ENCODE data around the gene OR6P1.

OR6P1 gene

DNA sequence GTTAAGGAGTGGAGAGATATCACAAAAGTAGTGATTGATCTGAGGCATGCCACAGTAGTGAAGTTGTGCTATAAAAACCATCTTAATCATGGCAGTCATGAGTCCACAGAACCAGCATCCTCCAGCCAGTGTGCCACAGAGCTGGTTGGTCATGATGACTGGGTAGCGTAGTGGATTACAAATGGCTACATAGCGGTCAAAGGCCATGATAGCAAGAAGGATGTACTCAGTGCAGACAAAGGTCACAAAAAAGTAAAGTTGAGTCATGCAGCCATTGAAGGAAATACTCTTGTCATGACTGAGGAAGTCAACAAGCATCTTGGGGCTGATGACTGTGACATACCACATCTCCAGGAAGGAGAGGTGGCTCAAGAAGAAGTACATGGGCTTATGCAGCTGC is 22.8 kb downstream of the OR6P1 start:
- Mint-ChIP-seq H3K4me1 (no peaks in the 10 kb centered on the region), H3K27ac (no peak overlapping the region), H3K27me3 (no peaks in the 10 kb centered on the region), H3K9me3 (no peaks in the 10 kb centered on the region), H3K36me3 (no peaks in the 10 kb centered on the region), H3K4me3 (no peak overlapping the region)
- CTCF ChIA-PET, result interaction anchor here (0.7 kb wide), 1 partner anchor 15 kb away, joined by 3 read pairs; no protein-coding TSS in a partner anchor
- no peak for DNase-seq

DNA sequence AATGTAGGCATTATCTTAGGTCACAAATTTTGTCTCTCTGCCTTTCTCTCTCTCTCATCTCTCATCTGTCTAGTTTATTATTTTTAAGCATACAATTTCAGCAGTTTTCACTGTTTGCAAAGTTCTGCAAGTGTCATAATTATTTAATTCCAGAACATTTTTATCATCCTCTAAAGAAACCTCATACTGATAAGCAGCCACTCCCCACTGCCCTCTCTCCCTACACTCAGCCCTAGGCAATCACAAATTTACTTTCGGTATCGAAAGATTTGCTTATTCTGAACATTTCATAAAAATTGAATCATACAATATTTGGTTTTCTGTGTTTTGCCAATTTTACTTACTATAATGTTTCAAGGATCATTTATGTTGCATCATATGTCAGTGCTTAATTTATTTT is 32.8 kb downstream of the OR6P1 start:
- Mint-ChIP-seq H3K4me3 (no peak overlapping the region), H3K27me3 (peaks cover 3% of the 10 kb centered on the region), H3K9me3 (no peaks in the 10 kb centered on the region), H3K36me3 (no peaks in the 10 kb centered on the region), H3K4me1 (no peaks in the 10 kb centered on the region), H3K27ac (no peak overlapping the region)
- CTCF ChIA-PET, result no interaction called here
- DNase-seq, result no peak

GRCh38 chr1:158534496-158534895 is 35.9 kb downstream of the OR6P1 start:
- Mint-ChIP-seq H3K36me3 (no peaks in the 10 kb centered on the region), H3K27ac (no peak overlapping the region), H3K27me3 (no peaks in the 10 kb centered on the region), H3K4me3 (no peak overlapping the region), H3K9me3 (no peaks in the 10 kb centered on the region), H3K4me1 (no peaks in the 10 kb centered on the region)
- no peak for DNase-seq
- CTCF ChIA-PET, result no interaction called here

- Mint-ChIP-seq H3K4me3 (no peak overlapping the region), H3K27me3 (peaks cover 12% of the 10 kb centered on the region), H3K27ac (no peak overlapping the region), H3K4me1 (no peaks in the 10 kb centered on the region), H3K9me3 (no peaks in the 10 kb centered on the region), H3K36me3 (no peaks in the 10 kb centered on the region)
- DNase-seq, result no peak
- CTCF ChIA-PET, result interaction anchor here (0.6 to 2.2 kb wide), 4 partner anchors 8 to 1593 kb away, joined by 3 to 10 read pairs (median 4); no protein-coding TSS in a partner anchor
Measured at GRCh38 chr1:158527190-158527815, 43.1 kb downstream of the OR6P1 start.

- no peak overlapping the region for H3K4me3 Mint-ChIP-seq
- no peaks in the 10 kb centered on the region for H3K4me1 Mint-ChIP-seq
- H3K36me3 Mint-ChIP-seq, result no peaks in the 10 kb centered on the region
- no peak for DNase-seq
- H3K27ac Mint-ChIP-seq, result no peak overlapping the region
- peaks cover 20% of the 10 kb centered on the region for H3K27me3 Mint-ChIP-seq
- CTCF ChIA-PET, result interaction anchor here (1.6 kb wide), 1 partner anchor 317 kb away, joined by 4 read pairs; no protein-coding TSS in a partner anchor
- H3K9me3 Mint-ChIP-seq, result no peaks in the 10 kb centered on the region
Measured at GRCh38 chr1:158521666-158522058, 48.7 kb downstream of the OR6P1 start.

- no peak for DNase-seq
- H3K27me3 Mint-ChIP-seq, result peaks cover 20% of the 10 kb centered on the region
Measured at GRCh38 chr1:158520955-158521665, 49.3 kb downstream of the OR6P1 start.

GRCh38 chr1:158520021-158520420 is 50.4 kb downstream of the OR6P1 start:
- peaks cover 20% of the 10 kb centered on the region for H3K27me3 Mint-ChIP-seq
- no peaks in the 10 kb centered on the region for H3K36me3 Mint-ChIP-seq
- CTCF ChIA-PET, result no interaction called here
- DNase-seq, result no peak
- H3K9me3 Mint-ChIP-seq, result no peaks in the 10 kb centered on the region
- H3K27ac Mint-ChIP-seq, result no peak overlapping the region
- no peaks in the 10 kb centered on the region for H3K4me1 Mint-ChIP-seq
- H3K4me3 Mint-ChIP-seq, result no peak overlapping the region

More at GRCh38 chr1:158520955-158521665, 49.3 kb downstream of the OR6P1 start:
- Mint-ChIP-seq H3K9me3 (no peaks in the 10 kb centered on the region), H3K4me3 (no peak overlapping the region), H3K36me3 (no peaks in the 10 kb centered on the region), H3K27ac (no peak overlapping the region), H3K4me1 (no peaks in the 10 kb centered on the region)
- CTCF ChIA-PET, result interaction anchor here (1.6 kb wide), 1 partner anchor 317 kb away, joined by 4 read pairs; no protein-coding TSS in a partner anchor

- Mint-ChIP-seq H3K27ac (no peak overlapping the region), H3K4me1 (no peaks in the 10 kb centered on the region), H3K9me3 (no peaks in the 10 kb centered on the region), H3K4me3 (no peak overlapping the region), H3K36me3 (no peaks in the 10 kb centered on the region), H3K27me3 (peaks cover 10% of the 10 kb centered on the region)
- no peak for DNase-seq
- CTCF ChIA-PET, result no interaction called here
Measured at GRCh38 chr1:158516966-158517365, 53.4 kb downstream of the OR6P1 start.

Measured in activated naive CD4-positive, alpha-beta T cell treated with anti-CD3 and anti-CD28 coated beads, Interleukin-2, amount 10 ng/mL, durations not matched to agents 7 days and 5 days (primary cell).